Osteoblast (primary cell): ENCODE measurements around the gene SLC25A43. TPM values are rescaled to one million over a fixed set of nuclear protein-coding genes. Genes with fewer than 3 reads are reported as not detected.
A peak's percentile ranks its signal among the peaks of the same experiment; 100 is the strongest.

Experiments
- DNase-seq: peaks from one replicate; pipeline ENCODE4 v3.0.0; 2011; ENCODE audit warnings: low spot score, mixed read lengths; ENCODE audit not compliant: insufficient read length; ENCODE audit errors: missing footprints
- H2AFZ ChIP-seq: 2 replicates; pipeline ENCODE4 v1.6.0; 2011; ENCODE audit warnings: mild to moderate bottlenecking, low read length
- H3K27ac ChIP-seq: 2 replicates; pipeline ENCODE4 v1.5.1; 2011; ENCODE audit warnings: mild to moderate bottlenecking, low read depth, low read length, moderate library complexity
- H3K27me3 ChIP-seq: 2 replicates; pipeline ENCODE4 v1.6.0; 2012; ENCODE audit warnings: mild to moderate bottlenecking, control low read depth, inconsistent platforms, low read length, moderate library complexity; ENCODE audit not compliant: insufficient read depth
- H3K36me3 ChIP-seq: 2 replicates; pipeline ENCODE4 v1.5.1; 2011; ENCODE audit warnings: mild to moderate bottlenecking, low read length, control low read depth, moderate library complexity; ENCODE audit not compliant: insufficient read depth
- H3K4me1 ChIP-seq: 2 replicates; pipeline ENCODE4 v1.5.1; 2011; ENCODE audit warnings: mild to moderate bottlenecking, low read length, control low read depth, moderate library complexity; ENCODE audit not compliant: insufficient read depth
- H3K4me2 ChIP-seq: 2 replicates; pipeline ENCODE4 v1.6.0; 2011; ENCODE audit warnings: mild to moderate bottlenecking, low read length; ENCODE audit not compliant: insufficient read depth
- H3K4me3 ChIP-seq: fragments of 200-600 bp; sonication (generic); 3 replicates; pipeline ENCODE4 v1.5.1; 2012; ENCODE audit warnings: mild to moderate bottlenecking, low read length, inconsistent platforms; ENCODE audit not compliant: insufficient read depth
- H3K79me2 ChIP-seq: 2 replicates; pipeline ENCODE4 v1.6.0; 2012; ENCODE audit warnings: mild to moderate bottlenecking, low read length, control low read depth, inconsistent platforms; ENCODE audit not compliant: insufficient read depth
- H3K9me3 ChIP-seq: 2 replicates; pipeline ENCODE4 v1.5.1; 2011; ENCODE audit warnings: low read depth, low read length, control low read depth
- H4K20me1 ChIP-seq: 2 replicates; pipeline ENCODE4 v1.6.0; 2012; ENCODE audit warnings: mild to moderate bottlenecking, low read length, control low read depth; ENCODE audit not compliant: insufficient read depth
- small RNA-seq: library from RNA; depleted of rRNA; stranded (forward); fragments of <200 nt; gene quantifications from one replicate; pipeline ENCODE3, GENCODE V24; 2012
- total RNA-seq: library from RNA; depleted of rRNA; stranded (reverse); fragments of >200 nt; gene quantifications from 2 replicates; pipeline ENCODE4 v1.2.3, GENCODE V29; 2012
- TF ChIP-seq, protein P1 (sequence below): IDR thresholded peaks from 2 replicates; pipeline ENCODE4 v1.5.1; 2011; ENCODE audit warnings: mild to moderate bottlenecking, low read depth, low read length, moderate library complexity; ENCODE audit errors: extremely low read depth

Gene SLC25A43
- total RNA-seq, 1 donor, result 23.5 TPM

DNA sequence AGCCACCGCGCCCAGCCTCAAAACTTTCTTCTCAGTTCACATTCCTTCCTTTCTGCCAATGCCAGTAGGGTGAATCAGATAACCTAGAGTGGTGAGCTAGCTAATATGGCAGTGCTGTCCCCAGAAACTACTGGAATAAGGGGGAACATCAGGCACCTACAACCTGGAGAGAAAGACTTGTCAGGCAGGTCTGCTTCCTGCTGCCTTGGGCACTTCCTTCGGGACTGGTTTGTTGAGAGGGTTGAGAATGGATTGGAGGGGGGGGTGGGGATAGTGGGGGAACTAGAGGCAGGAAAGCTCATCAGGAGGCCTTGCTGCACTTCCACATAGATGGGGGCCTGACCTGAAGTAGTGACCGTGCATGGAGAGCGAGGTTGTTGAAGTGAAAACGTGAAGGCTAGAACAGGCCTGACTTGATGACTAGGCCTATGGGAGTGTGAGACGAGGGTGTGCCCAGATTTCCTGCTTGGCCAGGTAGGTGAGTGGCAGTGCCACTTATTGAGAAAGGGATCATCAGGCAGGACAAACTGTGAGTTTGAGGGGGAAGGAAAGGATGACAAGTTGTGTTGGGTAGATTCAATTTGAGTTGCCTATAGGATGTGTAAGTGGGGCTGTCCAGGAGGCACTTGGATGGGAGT, 102.5 kb downstream of the SLC25A43 start:
- H3K4me2 ChIP-seq, result no peak overlapping the region
- no peak overlapping the region for H3K27ac ChIP-seq
- no peaks in the 10 kb centered on the region for H4K20me1 ChIP-seq
- H3K4me3 ChIP-seq, result no peak overlapping the region
- no peak for DNase-seq
- H3K79me2 ChIP-seq, result no peaks in the 10 kb centered on the region
- no peaks in the 10 kb centered on the region for H3K36me3 ChIP-seq
- no peaks in the 10 kb centered on the region for H3K9me3 ChIP-seq
- H2AFZ ChIP-seq, result no peak overlapping the region
- H3K4me1 ChIP-seq, result peaks cover 14% of the 10 kb centered on the region
- no peaks in the 10 kb centered on the region for H3K27me3 ChIP-seq
- TF ChIP-seq, protein P1, sequence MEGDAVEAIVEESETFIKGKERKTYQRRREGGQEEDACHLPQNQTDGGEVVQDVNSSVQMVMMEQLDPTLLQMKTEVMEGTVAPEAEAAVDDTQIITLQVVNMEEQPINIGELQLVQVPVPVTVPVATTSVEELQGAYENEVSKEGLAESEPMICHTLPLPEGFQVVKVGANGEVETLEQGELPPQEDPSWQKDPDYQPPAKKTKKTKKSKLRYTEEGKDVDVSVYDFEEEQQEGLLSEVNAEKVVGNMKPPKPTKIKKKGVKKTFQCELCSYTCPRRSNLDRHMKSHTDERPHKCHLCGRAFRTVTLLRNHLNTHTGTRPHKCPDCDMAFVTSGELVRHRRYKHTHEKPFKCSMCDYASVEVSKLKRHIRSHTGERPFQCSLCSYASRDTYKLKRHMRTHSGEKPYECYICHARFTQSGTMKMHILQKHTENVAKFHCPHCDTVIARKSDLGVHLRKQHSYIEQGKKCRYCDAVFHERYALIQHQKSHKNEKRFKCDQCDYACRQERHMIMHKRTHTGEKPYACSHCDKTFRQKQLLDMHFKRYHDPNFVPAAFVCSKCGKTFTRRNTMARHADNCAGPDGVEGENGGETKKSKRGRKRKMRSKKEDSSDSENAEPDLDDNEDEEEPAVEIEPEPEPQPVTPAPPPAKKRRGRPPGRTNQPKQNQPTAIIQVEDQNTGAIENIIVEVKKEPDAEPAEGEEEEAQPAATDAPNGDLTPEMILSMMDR, result no peak

DNA sequence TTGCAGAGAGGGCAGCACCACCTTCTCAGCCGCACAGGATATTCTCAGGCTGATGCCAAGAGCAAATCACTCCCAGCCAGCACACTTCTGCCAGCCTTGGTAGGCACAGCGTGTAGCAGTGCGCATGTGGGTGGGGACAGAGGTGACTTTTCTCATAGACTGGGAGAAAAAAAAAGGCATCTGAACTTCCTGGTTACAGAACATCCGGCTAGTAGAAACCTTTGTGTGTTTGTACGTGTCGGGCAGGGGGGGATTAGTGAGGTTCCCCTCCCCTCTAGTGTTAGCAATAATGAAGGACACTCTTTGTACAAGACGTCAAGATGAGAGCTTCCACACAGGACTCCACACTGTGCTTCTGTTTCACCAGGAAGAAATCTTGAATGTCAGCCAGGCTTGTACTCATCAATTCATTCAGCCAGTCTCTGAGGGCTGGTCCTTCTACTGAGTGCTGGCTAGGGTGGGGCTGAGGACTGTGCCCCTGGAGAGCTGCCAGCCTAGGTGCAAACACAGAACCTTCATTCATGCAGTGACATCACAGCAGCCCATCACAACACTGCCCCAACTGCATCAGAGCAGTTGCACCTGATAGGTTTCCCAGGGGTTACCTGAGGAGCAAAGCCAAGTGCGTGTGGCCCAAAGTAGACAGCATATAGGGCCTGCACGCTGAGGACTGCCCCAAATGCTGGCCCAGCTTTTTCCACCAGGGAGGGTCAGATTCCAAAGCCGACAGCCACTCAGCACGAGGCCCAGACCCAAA, 103.8 kb downstream of the SLC25A43 start:
- no peaks in the 10 kb centered on the region for H3K79me2 ChIP-seq
- peaks cover 17% of the 10 kb centered on the region for H3K4me1 ChIP-seq
- H3K4me2 ChIP-seq, result peak overlapping the region; percentile 62
- H3K27me3 ChIP-seq, result no peaks in the 10 kb centered on the region
- peak overlapping the region; percentile 47 for H2AFZ ChIP-seq
- DNase-seq, result no peak
- TF ChIP-seq, protein P1, result no peak
- H4K20me1 ChIP-seq, result no peaks in the 10 kb centered on the region
- no peaks in the 10 kb centered on the region for H3K36me3 ChIP-seq
- H3K9me3 ChIP-seq, result no peaks in the 10 kb centered on the region
- H3K27ac ChIP-seq, result peak overlapping the region; percentile 50
- no peak overlapping the region for H3K4me3 ChIP-seq

DNA sequence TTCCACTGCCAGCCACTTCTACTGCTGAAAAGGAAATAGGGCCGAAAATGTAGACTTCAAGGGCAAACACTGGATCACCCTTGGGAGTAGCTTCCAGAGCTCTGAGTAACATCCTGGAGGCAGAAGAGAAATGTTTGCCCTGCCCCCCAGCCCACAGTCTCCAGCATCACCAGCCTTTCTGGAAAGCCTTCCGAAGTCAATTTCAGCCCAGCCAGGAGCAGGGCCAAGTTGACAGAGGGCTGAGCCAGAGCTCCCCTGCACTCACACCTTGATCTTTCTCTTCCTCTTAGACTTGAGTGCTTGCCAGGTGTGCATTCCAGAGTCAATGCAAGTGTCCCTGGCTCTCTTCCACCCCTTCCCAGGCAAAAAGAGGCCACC, 104.3 kb downstream of the SLC25A43 start:
- no peak overlapping the region for H3K4me3 ChIP-seq
- H3K9me3 ChIP-seq, result no peaks in the 10 kb centered on the region
- H3K36me3 ChIP-seq, result no peaks in the 10 kb centered on the region
- H2AFZ ChIP-seq, result no peak overlapping the region
- TF ChIP-seq, protein P1, result no peak
- H3K4me2 ChIP-seq, result peak overlapping the region; percentile 62
- H3K4me1 ChIP-seq, result peaks cover 17% of the 10 kb centered on the region
- H3K27ac ChIP-seq, result peak overlapping the region; percentile 50
- peak; percentile 83 for DNase-seq
- no peaks in the 10 kb centered on the region for H4K20me1 ChIP-seq
- no peaks in the 10 kb centered on the region for H3K79me2 ChIP-seq
- H3K27me3 ChIP-seq, result no peaks in the 10 kb centered on the region

Small RNAs within 50 kb of the gene (small RNA-seq; reads per million reads assigned to genes)
- gene RNU1-67P, result 3.5 reads per million, percentile 81 among the genes with 10 or more reads in this experiment
- gene RNY3P16, result not detected

Other genes starting within 250 kb of the SLC25A43 start
- 118 and 124 TPM in 2 replicates for gene PGRMC1, start 163.1 kb upstream of the SLC25A43 start, total RNA-seq
- gene SLC25A5, start 69.1 kb downstream of the SLC25A43 start, total RNA-seq, result 165 and 174 TPM in 2 replicates
- gene STEEP1, start 166.1 kb downstream of the SLC25A43 start, total RNA-seq, result 23.9 and 29.0 TPM in 2 replicates
- gene UBE2A, start 175.2 kb downstream of the SLC25A43 start, total RNA-seq, result 36.6 and 41.5 TPM in 2 replicates
- 4.7 and 5.1 TPM in 2 replicates for gene NKRF, start 207.1 kb downstream of the SLC25A43 start, total RNA-seq